ENCODE measurements around the gene CPT1B. TPM values are rescaled to one million over a fixed set of nuclear protein-coding genes. Genes with fewer than 3 reads are reported as not detected.

The CPT1B gene
- 2.2 and 7.8 TPM in 2 replicates for total RNA-seq

GRCh38 chr22:50577987-50578775, at the start of gene CPT1B:
Gene CPT1B (minus strand): TSS chr22:50578427. CDS start chr22:50577915, 512 bp downstream.

GRCh38 chr22:50600538-50600937, 22.3 kb upstream of the CPT1B start, which contains the start of gene MAPK8IP2:
Gene MAPK8IP2 (plus strand): TSS chr22:50600793. CDS start chr22:50600819, 26 bp downstream.

GRCh38 chr22:50582493-50583293, 4.5 kb upstream of the CPT1B start, which contains the start of gene CHKB:
Gene CHKB (minus strand): TSS chr22:50582849. CDS start chr22:50582781, 68 bp downstream.

GRCh38 chr22:50562523-50563412, 15.5 kb downstream of the CPT1B start, which contains the start of gene SYCE3:
Gene SYCE3 (minus strand): TSS chr22:50562919. CDS start chr22:50556405, 6,514 bp downstream.

GRCh38 chr22:50545522-50546325, 32.5 kb downstream of the CPT1B start, which contains the start of gene KLHDC7B:
Gene KLHDC7B (plus strand): TSS chr22:50545899. CDS start chr22:50546244, 345 bp downstream.

GRCh38 chr22:50529897-50530579, 48.2 kb downstream of the CPT1B start, which contains the start of gene TYMP:
Gene TYMP (minus strand): TSS chr22:50530012. CDS start chr22:50529709, 303 bp downstream.

GRCh38 chr22:50525104-50525857, 52.9 kb downstream of the CPT1B start, which contains the start of gene SCO2:
Gene SCO2 (minus strand): TSS chr22:50525598. CDS start chr22:50524411, 1,187 bp downstream.

Other genes with a start within 250 kb of the CPT1B start
- gene PPP6R2, start 235.1 kb downstream of the CPT1B start, total RNA-seq: 31.8 and 35.9 TPM in 2 replicates
- gene SBF1, start 103.4 kb downstream of the CPT1B start, total RNA-seq: 51.1 and 67.3 TPM in 2 replicates
- 3.5 and 13.8 TPM in 2 replicates for gene ADM2, start 96.9 kb downstream of the CPT1B start, total RNA-seq
- not detected in 2 replicates for gene MIOX, start 91.6 kb downstream of the CPT1B start, total RNA-seq
- 46.6 and 50.8 TPM in 2 replicates for gene LMF2, start 70.7 kb downstream of the CPT1B start, total RNA-seq
- gene NCAPH2, start 70.2 kb downstream of the CPT1B start, total RNA-seq: 38.7 and 70.9 TPM in 2 replicates
- 2.9 and 5.4 TPM in 2 replicates for gene SCO2, start 52.8 kb downstream of the CPT1B start, total RNA-seq
- gene TYMP, start 48.4 kb downstream of the CPT1B start, total RNA-seq: 70.9 and 112 TPM in 2 replicates
- gene KLHDC7B, start 32.5 kb downstream of the CPT1B start, total RNA-seq: not detected in 2 replicates
- gene SYCE3, start 15.5 kb downstream of the CPT1B start, total RNA-seq: not detected in 2 replicates
- gene CHKB, start 4.4 kb upstream of the CPT1B start, total RNA-seq: 26.4 and 35.1 TPM in 2 replicates
- 0.72 and 1.1 TPM in 2 replicates for gene MAPK8IP2, start 22.4 kb upstream of the CPT1B start, total RNA-seq
- 41.6 and 55.7 TPM in 2 replicates for gene ARSA, start 49.7 kb upstream of the CPT1B start, total RNA-seq
- 3.9 and 5.2 TPM in 2 replicates for gene SHANK3, start 94.4 kb upstream of the CPT1B start, total RNA-seq
- not detected in 2 replicates for gene ACR, start 159.8 kb upstream of the CPT1B start, total RNA-seq
- gene RABL2B, start 205.2 kb upstream of the CPT1B start, total RNA-seq: 9.7 and 11.4 TPM in 2 replicates

Measured in hair follicular keratinocyte (primary cell).